ENCODE results near the gene GFY.

- TF ChIP-seq POLR2A (IDR thresholded peaks at IDR 0.05; ENCODE audit: low read depth, low read length) (no peak), CTCF (IDR thresholded peaks at IDR 0.05; ENCODE audit: extremely low read depth in 1 of 2, insufficient read depth in 1 of 2, low read depth in 1 of 2, low read length in 2 of 2) (no peak), EZH2 (IDR thresholded peaks at IDR 0.05; ENCODE audit: borderline replicate concordance, low read depth, low read length, severe bottlenecking) (no peak), MYC (IDR thresholded peaks at IDR 0.05; ENCODE audit: low read depth, low read length) (no peak), POLR2AphosphoS5 (IDR thresholded peaks at IDR 0.05; ENCODE audit: insufficient read depth, low read depth, low read length) (no peak), FOS (IDR thresholded peaks at IDR 0.05; ENCODE audit: borderline replicate concordance, insufficient read depth, low read length) (no peak), JUN (IDR thresholded peaks at IDR 0.05; ENCODE audit: borderline replicate concordance, insufficient read depth, insufficient read length, low read depth) (no peak), MAX (IDR thresholded peaks at IDR 0.05; ENCODE audit: insufficient read depth, insufficient read length) (no peak), GATA2 (IDR thresholded peaks at IDR 0.05; ENCODE audit: insufficient read depth, insufficient read length, low read depth, low read length) (no peak)
Observed at GRCh38 chr19:49450405-49450804, 25.2 kb downstream of the GFY start.

All from endothelial cell of umbilical vein (primary cell).